ENCODE results near the gene FAM227B.

FAM227B gene

DNA sequence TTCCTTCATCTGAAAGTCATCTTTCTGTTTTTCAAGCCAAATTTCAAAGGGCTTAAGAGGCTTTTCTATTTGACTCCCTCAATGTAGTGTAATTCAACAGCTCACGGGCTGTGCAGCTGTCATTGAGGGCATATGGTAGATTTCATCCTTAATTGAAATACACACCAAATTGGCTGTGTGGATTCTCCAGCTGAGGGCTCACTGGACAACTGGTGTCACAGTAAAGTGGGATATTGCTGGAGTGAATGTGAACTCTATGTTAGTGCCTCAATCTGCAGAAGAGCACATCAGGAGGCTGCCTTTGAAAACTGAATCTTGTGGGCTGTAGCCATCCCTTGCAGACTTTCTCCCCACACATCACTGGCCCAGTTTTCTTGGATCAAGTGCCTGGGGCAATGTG lies 330.4 kb downstream of the FAM227B start:
- no peak for DNase-seq (ENCODE audit: low spot score)

DNA sequence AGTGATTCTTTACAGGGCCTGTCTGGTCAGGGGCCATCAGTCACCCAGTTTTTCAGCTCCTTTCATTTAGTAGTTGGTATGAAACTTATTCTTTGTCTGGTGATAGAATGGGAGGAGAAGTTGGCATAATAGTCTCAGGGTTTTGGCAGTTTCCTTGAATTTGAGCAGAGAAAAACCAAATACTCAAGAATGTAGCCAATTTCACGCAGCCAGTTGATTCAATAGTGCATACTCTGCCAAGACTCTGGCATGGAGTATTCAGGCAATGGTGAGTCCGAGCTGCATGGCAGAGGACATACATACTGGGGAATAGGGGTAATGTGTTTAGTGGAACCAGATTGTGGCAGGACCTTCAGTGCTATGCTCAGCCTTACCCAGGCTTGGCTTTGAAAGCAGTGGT lies 332.2 kb downstream of the FAM227B start:
- no peak for DNase-seq (ENCODE audit: low spot score)

DNA sequence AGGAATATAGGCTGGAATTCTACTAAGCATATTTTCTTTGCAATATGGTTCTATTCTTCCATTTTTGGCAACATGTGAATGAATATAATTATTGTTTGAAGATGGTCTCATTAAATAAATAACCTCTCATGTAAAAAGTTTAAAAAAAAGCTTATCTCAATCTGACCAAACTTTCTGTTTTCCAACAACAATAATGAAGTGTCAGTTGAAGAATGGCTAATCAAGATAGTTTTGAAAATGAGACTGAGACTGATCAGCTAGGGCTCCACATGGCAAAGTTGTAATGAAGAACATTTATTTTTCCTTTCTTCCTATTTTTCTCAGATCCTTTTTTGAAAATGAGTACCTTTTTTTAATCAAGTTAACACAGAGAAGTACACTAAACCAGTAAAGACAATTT lies 333.1 kb downstream of the FAM227B start:
- DNase-seq (ENCODE audit: low spot score): no peak

DNA sequence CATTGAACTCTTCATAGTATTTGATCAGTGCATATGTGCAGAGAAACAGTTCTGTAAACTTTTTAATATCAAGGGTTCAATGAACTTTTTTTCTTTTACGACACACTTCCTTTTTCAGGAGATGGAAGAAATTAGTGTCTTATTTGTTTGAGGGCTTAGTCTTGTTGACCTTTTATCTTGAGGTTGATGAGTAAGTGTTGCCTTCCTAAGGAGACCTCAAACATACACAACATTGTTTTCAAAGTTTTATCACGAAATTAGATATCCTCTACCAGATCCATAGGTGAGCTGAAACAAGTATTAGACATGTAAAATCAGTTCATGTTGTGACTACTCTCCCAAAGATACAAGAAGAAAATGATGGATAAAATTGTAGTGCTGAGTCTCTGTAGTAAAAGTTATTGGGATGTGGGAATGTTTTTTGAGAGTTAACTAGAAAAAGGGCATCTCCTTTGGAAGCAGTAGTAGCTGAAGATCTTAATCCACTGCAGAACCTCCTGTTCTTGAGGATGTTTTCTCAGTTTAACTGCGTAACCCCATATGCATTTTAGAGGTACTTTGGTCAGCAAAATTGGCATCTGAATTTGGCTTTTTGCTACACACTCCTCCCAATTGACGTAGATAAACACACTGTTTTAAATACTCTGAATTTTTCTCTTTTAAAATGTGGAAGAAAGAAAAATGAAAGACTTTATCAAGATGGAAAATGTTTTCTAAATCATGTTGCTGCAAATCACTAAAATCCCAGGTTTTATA lies 333.8 kb downstream of the FAM227B start:
- DNase-seq (ENCODE audit: low spot score): no peak

DNA sequence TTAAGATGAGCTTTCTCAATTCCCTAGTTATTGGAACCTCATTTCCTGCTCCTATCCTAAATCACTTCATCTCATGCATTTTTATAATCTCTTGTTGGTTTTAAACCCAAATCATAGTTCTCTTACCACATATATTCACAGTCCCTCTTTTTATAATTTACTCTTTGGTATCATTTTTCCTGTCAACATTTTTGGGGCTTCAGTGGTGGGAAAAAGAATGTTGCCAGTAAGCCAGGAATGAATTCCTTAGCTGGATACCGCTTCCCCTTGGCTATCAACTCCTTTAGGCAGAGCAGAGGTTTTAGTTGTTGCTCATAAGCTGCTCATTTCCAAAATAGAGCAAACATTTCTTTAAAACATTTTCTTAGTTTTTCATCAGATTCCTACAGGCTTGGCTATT lies 338.3 kb downstream of the FAM227B start:
- no peak for DNase-seq (ENCODE audit: low spot score)

DNA sequence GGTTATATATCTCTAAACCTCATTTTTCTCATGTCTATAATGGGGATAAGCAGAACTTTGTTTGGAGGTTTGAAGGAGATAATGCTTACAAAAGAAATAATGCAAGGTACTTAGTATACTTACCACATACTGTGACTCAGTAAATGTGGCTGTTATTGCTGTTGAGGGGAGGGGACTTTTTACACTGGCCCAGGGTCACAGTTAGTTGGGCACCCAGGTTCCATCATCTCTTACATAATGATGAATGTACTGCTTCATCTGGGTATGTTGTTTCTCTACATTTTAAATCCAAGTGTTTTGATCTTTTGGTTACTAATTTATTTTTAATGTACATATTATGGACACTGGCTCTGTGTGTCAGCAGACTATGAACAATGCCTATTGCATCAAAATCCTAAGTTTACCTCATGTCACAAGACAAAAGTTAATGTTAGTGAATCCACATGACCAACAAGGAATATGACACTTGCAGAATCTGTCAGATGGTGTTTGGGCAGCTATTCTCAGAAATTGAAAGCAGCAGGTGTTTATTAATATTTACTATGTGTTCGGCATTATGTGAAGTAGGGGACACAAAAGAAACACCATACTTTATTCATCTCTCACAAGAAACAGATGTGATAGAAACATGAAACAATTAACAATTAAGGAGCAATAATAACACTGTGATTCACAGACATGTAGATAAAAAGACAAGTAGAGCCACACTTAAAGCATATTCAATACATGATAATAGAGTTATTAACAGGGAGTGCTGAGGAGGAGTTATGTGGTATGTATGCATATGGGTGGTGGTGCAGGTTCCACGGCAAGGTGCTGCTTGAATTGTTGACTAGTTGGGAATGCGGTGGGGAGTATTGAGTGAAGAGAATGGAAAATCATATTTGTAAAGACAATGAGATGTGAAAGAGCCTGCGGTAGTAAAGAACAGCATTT lies 340.8 kb downstream of the FAM227B start:
- DNase-seq (ENCODE audit: low spot score): no peak

DNA sequence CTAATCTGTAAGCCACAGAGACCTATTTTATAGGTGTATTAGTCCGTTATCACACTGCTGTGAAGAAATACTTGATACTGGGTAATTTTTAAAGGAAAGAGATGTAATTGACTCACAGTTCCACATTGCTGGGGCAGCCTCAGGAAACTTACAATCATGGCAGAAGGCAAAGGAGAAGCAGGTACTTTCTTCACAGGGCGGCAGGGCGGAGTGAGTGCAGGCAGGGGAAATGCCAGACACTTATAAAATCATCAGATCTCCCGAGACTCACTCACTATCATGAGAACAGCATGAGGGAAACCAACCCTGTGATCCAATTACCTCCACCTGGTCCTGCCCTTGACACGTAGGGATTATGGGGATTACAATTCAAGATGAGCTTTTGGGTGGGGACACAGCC lies 341.9 kb downstream of the FAM227B start:
- DNase-seq (ENCODE audit: low spot score): no peak

All from RKO (cell line).